Measurements from ENCODE around the gene PDLIM3. TPM values are rescaled to one million over a fixed set of nuclear protein-coding genes. Genes with fewer than 3 reads are reported as not detected.

The PDLIM3 gene
- total and polyA plus RNA-seq, 2 of the 4 experiments (the other 2 are of a cell fraction), result 6.4 to 11.7 TPM

DNA sequence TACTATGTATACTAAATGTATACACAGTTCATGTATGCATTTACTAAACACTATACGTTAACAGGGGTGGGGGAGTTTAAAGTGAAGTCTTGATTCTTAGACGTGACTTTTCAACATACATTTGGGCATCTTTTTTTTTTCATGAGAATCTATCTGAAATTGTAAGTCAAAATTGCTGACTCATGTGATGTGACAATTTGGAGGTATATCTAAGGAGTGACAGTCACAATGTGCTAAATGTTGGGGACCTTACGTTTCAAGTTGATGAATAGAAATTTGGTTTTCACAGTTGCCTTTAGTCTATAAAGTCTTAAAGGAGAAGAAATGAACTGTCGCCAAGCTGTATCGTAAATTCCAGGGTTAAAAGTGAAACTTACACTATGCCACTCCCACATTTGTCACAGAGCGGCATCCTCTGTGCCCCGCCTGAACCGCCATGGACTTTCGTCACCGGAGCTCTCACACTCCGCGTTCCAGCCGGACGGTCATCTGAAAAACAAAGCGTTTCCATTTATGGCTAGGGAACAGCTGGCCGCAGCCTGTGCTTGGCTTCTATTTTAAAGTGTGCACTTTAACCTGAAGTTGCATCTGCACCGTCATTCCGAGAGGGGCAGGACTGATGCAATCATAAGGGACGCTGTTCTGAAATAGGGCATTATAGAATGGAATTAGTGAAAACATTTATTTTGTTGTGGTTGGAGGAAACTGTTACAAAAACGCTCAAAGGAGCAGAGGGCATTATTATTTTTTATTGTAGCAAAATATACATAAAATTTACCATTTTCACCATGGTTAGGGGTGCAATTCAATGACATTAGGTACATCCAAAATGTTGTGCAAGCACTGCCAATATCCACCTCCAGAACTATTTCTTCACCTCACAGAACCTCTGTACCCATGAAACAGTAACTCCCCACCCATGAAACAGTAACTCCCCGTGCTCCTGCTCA, 30.9 kb downstream of the PDLIM3 start:
- Histone ChIP-seq H3K18ac (ENCODE audit: low read depth, low read length) (peak overlapping the region; percentile 32), H3K23ac (ENCODE audit: low read depth, low read length) (peak overlapping the region; percentile 67; the same call in 1 of the 2 replicates), H3K4ac (ENCODE audit: low read depth, low read length) (peak overlapping the region; percentile 68), H2AFZ (replicated peaks; ENCODE audit: low read length, poor library complexity) (peak overlapping the region; percentile 88), H2BK20ac (ENCODE audit: low read depth, low read length) (peak overlapping the region; percentile 79), H3K14ac (replicated peaks; ENCODE audit: low read depth, low read length) (peak overlapping the region; percentile 83), H2AK9ac (replicated peaks; ENCODE audit: low read depth, low read length, poor library complexity) (no peak overlapping the region), H2AK5ac (ENCODE audit: low read depth, low read length) (no peak overlapping the region; the same call in 1 of the 2 replicates), H3K9me1 (ENCODE audit: insufficient read depth, low read length) (peaks cover 3% of the 10 kb centered on the region; the same call in 1 of the 2 replicates), H4K20me1 (ENCODE audit: insufficient read depth, low read length) (no peaks in the 10 kb centered on the region), H3K27me3 (ENCODE audit: control insufficient read depth, insufficient read depth, low read length) (no peaks in the 10 kb centered on the region), H3K4me2 (ENCODE audit: low read depth, low read length) (peak overlapping the region; percentile 67), H3K36me3 (ENCODE audit: control insufficient read depth, insufficient read depth, low read length) (no peaks in the 10 kb centered on the region), H4K91ac (ENCODE audit: insufficient read depth, low read depth, low read length) (peak overlapping the region; percentile 65; the same call in 1 of the 2 replicates), H3K9me3 (ENCODE audit: control insufficient read depth, insufficient read depth, low read length) (peaks cover 2% of the 10 kb centered on the region), H2BK120ac (ENCODE audit: low read depth, low read length) (peak overlapping the region; percentile 83), H3K27ac (ENCODE audit: insufficient read depth, low read length) (peak overlapping the region; percentile 58), H3K4me3 (ENCODE audit: insufficient read depth, low read depth, low read length) (peak overlapping the region; percentile 41), H4K5ac (ENCODE audit: low read depth, low read length) (peak overlapping the region; percentile 31; the same call in 1 of the 2 replicates), H2BK15ac (ENCODE audit: low read depth, low read length) (peak overlapping the region; percentile 58; the same call in 2 of the 3 replicates), H3K4me1 (ENCODE audit: control insufficient read depth, insufficient read depth, low read length) (peaks cover 3% of the 10 kb centered on the region; the same call in 1 of the 2 replicates), H3K9ac (ENCODE audit: low read depth, low read length) (peak overlapping the region; percentile 31; the same call in 1 of the 2 replicates), H4K8ac (ENCODE audit: low read depth in 2 of 2, low read length in 2 of 2) (peak overlapping the region; percentile 39 to 71; a peak in 3 of 4 replicates), H2BK5ac (ENCODE audit: low read depth, low read length, poor library complexity, severe bottlenecking) (peak overlapping the region; percentile 58), H3K79me1 (ENCODE audit: low read depth in 1 of 2, low read length in 2 of 2) (no peaks in the 10 kb centered on the region), H3K56ac (ENCODE audit: extremely low read depth, insufficient read depth, low read length) (peak overlapping the region; percentile 33)
- DNase-seq (peak; percentile 75), ATAC-seq (ENCODE audit: low read depth) (peak; percentile 93)
- no CpG with 5 or more reads among the region's 21 CpGs for WGBS, 2 experiments (ENCODE audit: extremely low coverage in 2 of 2, insufficient read length in 1 of 2)
- no TSS peak for BruUV-seq (replicated peaks)
- CTCF ChIA-PET, result interaction anchor here (0.7 kb wide), 1 partner anchor 9 kb away, joined by 3 read pairs; no protein-coding TSS in a partner anchor
- intact Hi-C loops (cut with micrococcal nuclease), result loop anchor here (2.0 kb wide), 1 partner anchor 28 kb away; no protein-coding TSS in a partner anchor
- dilution Hi-C loops (cut with HindIII; ENCODE audit: low sequenced_read_pairs, unreplicated experiment), result no loop called here
- in situ Hi-C loops (cut with MboI; ENCODE audit: low sequenced_read_pairs), result no loop called here
- POLR2A ChIA-PET (ENCODE audit: unreplicated experiment), result no interaction called here
- TF ChIP-seq MAZ (IDR thresholded peaks at IDR 0.05; ENCODE audit: borderline replicate concordance, low read depth, low read length) (no peak), MAFK (IDR thresholded peaks at IDR 0.05; ENCODE audit: low read depth, low read length) (peak; percentile 98), BHLHE40 (IDR thresholded peaks at IDR 0.05; ENCODE audit: low read depth, low read length) (0 out of 2 replicates have a peak, but pooled peaks have one; percentile 13), CHD1 (IDR thresholded peaks at IDR 0.05; ENCODE audit: low read depth, low read length) (no peak), RFX5 (IDR thresholded peaks at IDR 0.05; ENCODE audit: low read depth, low read length) (no peak), CEBPB (IDR thresholded peaks at IDR 0.05; ENCODE audit: low read depth, low read length) (peak; percentile 89), RAD21 (IDR thresholded peaks at IDR 0.05; ENCODE audit: low read length) (no peak), MXI1 (IDR thresholded peaks at IDR 0.05; ENCODE audit: borderline replicate concordance, low read depth, low read length) (no peak), NFE2L2 (IDR thresholded peaks at IDR 0.05; ENCODE audit: low read depth, low read length) (peak; percentile 84), FOS (IDR thresholded peaks at IDR 0.05; ENCODE audit: low read depth, low read length) (no peak), POLR2A (IDR thresholded peaks at IDR 0.05; ENCODE audit: low read depth, low read length) (no peak), SMC3 (IDR thresholded peaks at IDR 0.05; ENCODE audit: low read depth, low read length) (no peak), RCOR1 (IDR thresholded peaks at IDR 0.05; ENCODE audit: insufficient replicate concordance, low read length) (no peak)
- TF ChIP-seq, protein P1, sequence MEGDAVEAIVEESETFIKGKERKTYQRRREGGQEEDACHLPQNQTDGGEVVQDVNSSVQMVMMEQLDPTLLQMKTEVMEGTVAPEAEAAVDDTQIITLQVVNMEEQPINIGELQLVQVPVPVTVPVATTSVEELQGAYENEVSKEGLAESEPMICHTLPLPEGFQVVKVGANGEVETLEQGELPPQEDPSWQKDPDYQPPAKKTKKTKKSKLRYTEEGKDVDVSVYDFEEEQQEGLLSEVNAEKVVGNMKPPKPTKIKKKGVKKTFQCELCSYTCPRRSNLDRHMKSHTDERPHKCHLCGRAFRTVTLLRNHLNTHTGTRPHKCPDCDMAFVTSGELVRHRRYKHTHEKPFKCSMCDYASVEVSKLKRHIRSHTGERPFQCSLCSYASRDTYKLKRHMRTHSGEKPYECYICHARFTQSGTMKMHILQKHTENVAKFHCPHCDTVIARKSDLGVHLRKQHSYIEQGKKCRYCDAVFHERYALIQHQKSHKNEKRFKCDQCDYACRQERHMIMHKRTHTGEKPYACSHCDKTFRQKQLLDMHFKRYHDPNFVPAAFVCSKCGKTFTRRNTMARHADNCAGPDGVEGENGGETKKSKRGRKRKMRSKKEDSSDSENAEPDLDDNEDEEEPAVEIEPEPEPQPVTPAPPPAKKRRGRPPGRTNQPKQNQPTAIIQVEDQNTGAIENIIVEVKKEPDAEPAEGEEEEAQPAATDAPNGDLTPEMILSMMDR (conservative IDR thresholded peaks at IDR 0.05; ENCODE audit: low read depth, low read length), result 0 out of 2 replicates have a peak, but pooled peaks have one; percentile 1
- TF ChIP-seq, protein P2, sequence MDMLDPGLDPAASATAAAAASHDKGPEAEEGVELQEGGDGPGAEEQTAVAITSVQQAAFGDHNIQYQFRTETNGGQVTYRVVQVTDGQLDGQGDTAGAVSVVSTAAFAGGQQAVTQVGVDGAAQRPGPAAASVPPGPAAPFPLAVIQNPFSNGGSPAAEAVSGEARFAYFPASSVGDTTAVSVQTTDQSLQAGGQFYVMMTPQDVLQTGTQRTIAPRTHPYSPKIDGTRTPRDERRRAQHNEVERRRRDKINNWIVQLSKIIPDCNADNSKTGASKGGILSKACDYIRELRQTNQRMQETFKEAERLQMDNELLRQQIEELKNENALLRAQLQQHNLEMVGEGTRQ (IDR thresholded peaks at IDR 0.05; ENCODE audit: low read depth, low read length), result no peak

Measured in IMR-90 (cell line).